Endothelial cell of umbilical vein (primary cell): Measurements from ENCODE around the gene NKX2-4. TPM values are rescaled to one million over a fixed set of nuclear protein-coding genes. Genes with fewer than 3 reads are reported as not detected.

Source experiments
- BruUV-seq: library from RNA; stranded (reverse); fragments of 400-500 nt; replicated peaks from 2 replicates; lab custom pipeline; 2021; lab: Mats Ljungman, UMichigan
- CTCF ChIA-PET: fragments of 300-600, 350-600 bp; sonication (Branson Sonifier 250); formaldehyde crosslinking; loops from one replicate; lab custom pipeline; 2021; ENCODE audit warnings: antibody characterized with exemption, inconsistent platforms; lab: Charles Lee
- POLR2A ChIA-PET: fragments of 300-600, 350-600 bp; sonication (Branson Sonifier 250); formaldehyde crosslinking; loops from one replicate; lab custom pipeline; 2021; ENCODE audit warnings: antibody characterized with exemption, inconsistent platforms; lab: Charles Lee
- DNase-seq: peaks from one replicate; pipeline ENCODE4 v3.0.0-alpha.2; 2011; ENCODE audit warnings: low read depth, low spot score
- FAIRE-seq: peaks from 2 replicates; lab custom pipeline; 2011; peaks lifted over from hg19 to GRCh38; lab: Jason Lieb, UNC
- H2AFZ ChIP-seq: 2 replicates; pipeline ENCODE4 v1.6.0; 2012; ENCODE audit warnings: low read depth, low read length, control low read depth, inconsistent platforms
- H3K27ac ChIP-seq: 2 replicates; pipeline ENCODE4 v1.5.1; 2011; ENCODE audit warnings: low read depth, mild to moderate bottlenecking, control low read depth, low read length, moderate library complexity; ENCODE audit not compliant: insufficient read depth
- H3K27me3 ChIP-seq, 2 experiments: 2 replicates each; pipeline versions ENCODE4 v1.6.0 to v1.6.1; 2011; ENCODE audit warnings: low read length in 2 of 2, mixed read lengths in 1 of 2; ENCODE audit not compliant: control insufficient read depth in 2 of 2, insufficient read depth in 2 of 2
- H3K36me3 ChIP-seq, 2 experiments: 2 replicates in 1 of 2; 3 replicates in 1 of 2; pipeline ENCODE4 v1.5.1; 2011; ENCODE audit warnings: low read length in 2 of 2, mild to moderate bottlenecking in 1 of 2, moderate library complexity in 1 of 2; ENCODE audit not compliant: control insufficient read depth in 2 of 2, insufficient read depth in 2 of 2; ENCODE audit errors: extremely low read depth in 1 of 2
- H3K4me1 ChIP-seq: 3 replicates; pipeline ENCODE4 v1.5.1; 2011; ENCODE audit warnings: mild to moderate bottlenecking, low read length; ENCODE audit not compliant: control insufficient read depth, insufficient read depth; ENCODE audit errors: extremely low read depth
- H3K4me2 ChIP-seq: 2 replicates; pipeline ENCODE4 v1.6.1; 2011; ENCODE audit warnings: low read length, control low read depth, mixed read lengths; ENCODE audit not compliant: insufficient read depth
- H3K4me3 ChIP-seq, 3 experiments: fragments of 200-600 bp in 1 of 3; sonication (generic), shearing (Covaris generic) in 1 of 3; replicated peaks in 1 of 3; 2 replicates each; pipeline ENCODE4 v1.5.1; 2011 to 2016; ENCODE audit warnings: control low read depth in 3 of 3, low read length in 3 of 3, mild to moderate bottlenecking in 2 of 3, inconsistent platforms in 1 of 3, low read depth in 1 of 3, moderate library complexity in 1 of 3; ENCODE audit not compliant: insufficient read depth in 1 of 3
- H3K79me2 ChIP-seq: 2 replicates; pipeline ENCODE4 v1.6.0; 2012; ENCODE audit warnings: low read length, inconsistent platforms; ENCODE audit not compliant: control insufficient read depth, insufficient read depth
- H3K9ac ChIP-seq: replicated peaks from 2 replicates; pipeline ENCODE3; 2011; ENCODE audit warnings: low read length, control low read depth; ENCODE audit not compliant: insufficient read depth; ENCODE audit errors: extremely low read depth
- H3K9me1 ChIP-seq: replicated peaks from 3 replicates; pipeline ENCODE4 v1.6.0; 2011; ENCODE audit warnings: mild to moderate bottlenecking, low read length; ENCODE audit not compliant: control insufficient read depth, insufficient read depth; ENCODE audit errors: extremely low read depth
- H3K9me3 ChIP-seq: replicated peaks from 2 replicates; pipeline ENCODE4 v1.5.1; 2012; ENCODE audit warnings: low read length, inconsistent platforms; ENCODE audit not compliant: control insufficient read depth, insufficient read depth
- H4K20me1 ChIP-seq: replicated peaks from 2 replicates; pipeline ENCODE3; 2011; ENCODE audit warnings: mild to moderate bottlenecking, low read length; ENCODE audit not compliant: control insufficient read depth, insufficient read depth; ENCODE audit errors: extremely low read depth
- CTCF ChIP-seq, 2 donors: IDR thresholded peaks; 1 replicate in 1 of 2; 2 replicates in 1 of 2; pipeline ENCODE4 v1.5.1; 2011; ENCODE audit warnings: low read length in 2 of 2, mild to moderate bottlenecking in 2 of 2, moderate library complexity in 2 of 2, control low read depth in 1 of 2, inconsistent platforms in 1 of 2, low read depth in 1 of 2; ENCODE audit not compliant: insufficient read depth in 1 of 2; ENCODE audit errors: extremely low read depth in 1 of 2
- EZH2 ChIP-seq: IDR thresholded peaks from 2 replicates; pipeline ENCODE4 v1.6.1; 2012; ENCODE audit warnings: borderline replicate concordance, low read depth, mild to moderate bottlenecking, moderate library complexity, low read length, inconsistent platforms; ENCODE audit not compliant: severe bottlenecking
- FOS ChIP-seq: IDR thresholded peaks from 2 replicates; pipeline ENCODE4 v1.6.1; 2011; ENCODE audit warnings: mild to moderate bottlenecking, low read length, moderate library complexity, borderline replicate concordance; ENCODE audit not compliant: insufficient read depth
- GATA2 ChIP-seq: IDR thresholded peaks from 2 replicates; pipeline ENCODE4 v1.7.0; 2011; ENCODE audit warnings: low read depth, mild to moderate bottlenecking, moderate library complexity, mixed read lengths, low read length; ENCODE audit not compliant: insufficient read length, insufficient read depth
- JUN ChIP-seq: IDR thresholded peaks from 2 replicates; pipeline ENCODE4 v1.6.1; 2011; ENCODE audit warnings: borderline replicate concordance, low read depth; ENCODE audit not compliant: insufficient read length, insufficient read depth
- MAX ChIP-seq: IDR thresholded peaks from 2 replicates; pipeline ENCODE4 v1.6.1; 2011; ENCODE audit not compliant: insufficient read depth, insufficient read length
- MYC ChIP-seq: IDR thresholded peaks from one replicate; pipeline ENCODE4 v1.6.1; 2011; ENCODE audit warnings: mild to moderate bottlenecking, low read depth, low read length
- POLR2A ChIP-seq: IDR thresholded peaks from 2 replicates; pipeline ENCODE4 v1.6.1; 2012; ENCODE audit warnings: low read depth, mild to moderate bottlenecking, control low read depth, low read length
- POLR2AphosphoS5 ChIP-seq: IDR thresholded peaks from 2 replicates; pipeline ENCODE4 v1.6.1; 2012; ENCODE audit warnings: low read depth, mild to moderate bottlenecking, control low read depth, low read length, moderate library complexity; ENCODE audit not compliant: insufficient read depth
- dilution Hi-C: fragments of 300-500 bp; cut with MboI; formaldehyde crosslinking; loops from one replicate; pipeline ENCODE4 v1.15.0; 2019; ENCODE audit warnings: low sequenced_read_pairs; ENCODE audit not compliant: extremely low pct_ligation_motif_present
- intact Hi-C: fragments of 100-400 bp; cut with micrococcal nuclease; formaldehyde crosslinking; loops from one replicate; pipeline ENCODE4 v1.10.0; 2022
- polyA plus RNA-seq, 4 experiments: library from polyadenylated mRNA; depleted of rRNA in 3 of 4; stranded (reverse) in 3 of 4; unstranded in 1 of 4; fragments of >200 nt; gene quantifications; 2 replicates each; pipeline versions ENCODE4 v1.2.1 to v1.2.3, GENCODE V29; 2011 to 2012; ENCODE audit warnings: missing spikeins in 1 of 4
- total RNA-seq: library from RNA; stranded (reverse); gene quantifications from 2 replicates; pipeline ENCODE4 v1.2.3, GENCODE V29; 2021

NKX2-4 gene
- total and polyA plus RNA-seq, 2 donors (not counting 3 experiments of a cell fraction or from before 2014, with no cell fraction given), result not detected

GRCh38 chr20:21378259-21378658 is 19.1 kb downstream of the NKX2-4 start:
- Histone ChIP-seq H3K36me3 (peaks cover 4 to 6% of the 10 kb centered on the region in 2 experiments), H4K20me1 (peaks cover 2% of the 10 kb centered on the region), H3K27ac (no peak overlapping the region), H3K4me2 (no peak overlapping the region), H3K4me1 (peaks cover 3% of the 10 kb centered on the region), H2AFZ (no peak overlapping the region), H3K27me3 (no peaks in the 10 kb centered on the region), H3K9me3 (no peaks in the 10 kb centered on the region), H3K9ac (no peak overlapping the region), H3K79me2 (peaks cover 9% of the 10 kb centered on the region), H3K9me1 (no peaks in the 10 kb centered on the region), H3K4me3 (no peak overlapping the region)
- ChIA-PET CTCF (interaction anchor here (1.0 kb wide), 2 partner anchors 12 to 142 kb away, joined by 3 read pairs; no protein-coding TSS in a partner anchor), POLR2A (no interaction called here)
- dilution Hi-C loops, result no loop called here
- FAIRE-seq (no peak), DNase-seq (no peak)
- intact Hi-C loops, result no loop called here
- BruUV-seq, result no TSS peak
- TF ChIP-seq MAX (no peak), POLR2A (no peak), GATA2 (no peak), MYC (no peak), POLR2AphosphoS5 (no peak), FOS (no peak), EZH2 (no peak), JUN (no peak), CTCF (IDR thresholded peaks at IDR 0.05; ENCODE audit: extremely low read depth in 1 of 2, insufficient read depth in 1 of 2, low read depth in 1 of 2, low read length in 2 of 2) (no peak)
